ENCODE measurements around the gene OPRL1. TPM values are rescaled to one million over a fixed set of nuclear protein-coding genes. Genes with fewer than 3 reads are reported as not detected.

OPRL1 gene
- polyA plus RNA-seq, 1 donor = 1.1 TPM

DNA sequence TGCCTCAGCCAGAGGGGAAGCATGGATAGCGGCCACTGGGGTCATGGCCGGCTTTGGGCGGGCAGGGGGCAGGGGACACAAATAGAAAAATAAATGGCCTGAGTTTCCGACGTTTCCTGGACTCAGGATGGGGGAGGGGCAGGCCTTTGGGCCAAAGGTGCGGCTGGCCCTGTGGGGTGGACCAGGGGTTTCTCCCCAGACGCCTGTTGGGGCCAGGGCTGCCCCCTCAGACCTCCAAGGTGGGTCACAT lies 23.3 kb upstream of the OPRL1 start:
- DNase-seq = no peak

DNA sequence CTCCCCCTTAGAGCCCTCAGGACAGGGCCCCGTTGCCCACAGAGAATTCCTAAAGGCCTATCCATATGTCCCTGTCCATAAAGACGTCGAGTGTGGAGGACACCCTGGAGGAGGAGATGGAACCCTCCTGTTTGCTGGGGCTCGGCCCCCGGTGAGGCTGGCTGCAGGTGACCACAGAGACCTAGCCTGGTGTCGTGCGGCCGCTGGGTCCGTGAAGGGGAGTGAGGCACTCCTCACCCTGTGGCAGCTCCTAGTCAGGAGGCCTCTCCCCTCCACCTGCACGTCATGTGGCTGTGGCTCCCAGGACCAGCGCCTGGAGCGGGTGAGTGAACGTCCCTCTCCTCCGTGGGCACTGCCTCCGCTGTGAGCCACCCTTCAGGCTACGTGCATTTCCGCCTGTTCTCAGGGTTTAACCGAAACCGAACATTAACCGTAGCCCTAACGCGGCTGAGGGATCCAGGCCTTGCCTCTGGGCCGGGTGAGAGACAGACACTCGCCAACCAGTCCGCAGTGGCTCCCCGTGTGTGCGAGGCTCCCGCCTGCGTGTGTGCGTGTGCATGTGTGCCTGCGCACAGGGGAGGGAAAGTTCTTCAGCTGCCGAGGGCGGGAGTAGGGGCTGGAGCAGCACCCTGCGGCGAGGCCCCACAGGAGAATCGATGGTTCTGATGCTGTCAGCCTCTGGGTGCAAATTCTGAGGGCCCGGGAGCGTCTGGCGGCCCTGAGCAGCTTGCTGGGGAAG lies 22.8 kb upstream of the OPRL1 start:
- no peak for DNase-seq

- peak; percentile 74 for DNase-seq
Measured at GRCh38 chr20:64057628-64058498, 22.0 kb upstream of the OPRL1 start.

DNA sequence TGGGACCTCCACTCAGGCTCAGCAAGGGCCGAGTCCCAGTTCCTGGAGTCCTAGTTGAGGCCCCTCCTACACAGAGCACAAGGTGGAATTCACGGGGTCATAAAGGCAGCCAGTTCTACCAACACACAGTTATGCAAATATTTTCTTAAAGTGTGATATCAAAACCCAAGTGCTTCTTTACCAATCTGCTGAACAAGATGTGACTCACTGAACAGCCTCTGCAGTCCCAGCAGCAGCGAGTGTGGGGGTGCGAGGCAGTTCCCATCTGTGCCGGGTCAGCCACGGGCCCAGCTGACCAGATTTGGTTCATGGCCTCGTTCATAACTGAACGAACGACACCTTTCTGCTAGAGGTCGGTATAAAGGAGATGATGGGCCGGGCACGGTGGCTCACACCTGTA lies 21.3 kb upstream of the OPRL1 start:
- no peak for DNase-seq

DNA sequence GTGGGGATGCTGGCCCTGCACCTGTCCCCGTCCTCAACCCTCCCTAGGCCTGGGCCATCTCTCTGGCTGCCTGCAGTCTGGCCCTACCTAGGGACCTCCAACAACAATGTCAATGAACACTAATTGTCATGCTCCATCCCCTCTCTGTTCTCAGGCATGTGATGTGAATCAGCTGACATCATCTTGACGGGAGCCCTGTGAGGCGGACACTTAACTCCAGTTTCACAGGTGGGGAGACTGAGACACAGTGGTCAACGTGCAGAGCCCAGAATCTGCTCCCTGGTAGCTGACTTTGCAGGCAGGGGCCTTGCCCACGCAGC lies 17.6 kb upstream of the OPRL1 start:
- no peak for DNase-seq

DNA sequence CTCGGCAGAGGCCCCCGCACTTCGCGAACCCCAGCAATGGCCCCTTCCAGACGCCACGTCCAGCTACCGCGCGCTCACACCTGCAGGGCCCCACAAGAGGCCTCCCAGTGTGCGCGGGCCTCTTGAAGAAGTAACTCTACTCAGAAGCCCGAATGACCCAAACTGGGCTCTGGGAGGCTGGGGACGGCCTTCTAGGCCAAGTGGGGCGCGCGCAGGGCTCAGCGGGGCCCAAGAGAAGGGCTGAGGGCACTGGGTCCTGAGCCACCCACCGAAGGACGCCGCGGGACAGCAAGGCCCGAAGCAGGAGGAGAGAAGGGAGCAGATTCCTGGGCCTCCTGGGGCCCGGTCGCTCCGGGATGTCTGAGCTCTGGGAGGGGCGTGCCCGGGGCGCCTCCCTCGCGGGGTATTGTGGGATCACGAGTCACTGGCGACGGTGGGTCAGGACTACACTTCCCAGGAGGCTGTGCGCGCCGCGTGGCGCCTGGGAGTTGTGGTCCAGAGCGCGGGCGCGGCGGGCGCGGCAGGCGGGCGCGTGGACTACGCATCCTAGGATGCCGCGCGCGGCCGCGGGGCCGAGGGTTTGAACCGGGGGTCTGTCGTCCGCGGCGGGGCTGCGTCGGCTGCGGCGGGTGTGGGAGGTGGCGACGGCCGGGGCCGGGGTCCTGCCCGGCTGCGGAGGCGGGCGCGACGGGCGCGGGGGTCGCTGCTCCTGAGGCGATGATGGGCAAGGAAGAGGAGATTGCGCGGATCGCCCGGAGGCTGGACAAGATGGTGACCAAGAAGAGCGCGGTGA lies 17.1 kb upstream of the OPRL1 start, which contains the start of gene TCEA2:
Gene TCEA2 (plus strand): TSS at position 603 of the 793 bp plus-strand sequence. CDS start 115 bp downstream, at position 718.
- peak; percentile 97 for DNase-seq

- no peak for DNase-seq
Measured at GRCh38 chr20:64063389-64064144, 16.3 kb upstream of the OPRL1 start.

DNA sequence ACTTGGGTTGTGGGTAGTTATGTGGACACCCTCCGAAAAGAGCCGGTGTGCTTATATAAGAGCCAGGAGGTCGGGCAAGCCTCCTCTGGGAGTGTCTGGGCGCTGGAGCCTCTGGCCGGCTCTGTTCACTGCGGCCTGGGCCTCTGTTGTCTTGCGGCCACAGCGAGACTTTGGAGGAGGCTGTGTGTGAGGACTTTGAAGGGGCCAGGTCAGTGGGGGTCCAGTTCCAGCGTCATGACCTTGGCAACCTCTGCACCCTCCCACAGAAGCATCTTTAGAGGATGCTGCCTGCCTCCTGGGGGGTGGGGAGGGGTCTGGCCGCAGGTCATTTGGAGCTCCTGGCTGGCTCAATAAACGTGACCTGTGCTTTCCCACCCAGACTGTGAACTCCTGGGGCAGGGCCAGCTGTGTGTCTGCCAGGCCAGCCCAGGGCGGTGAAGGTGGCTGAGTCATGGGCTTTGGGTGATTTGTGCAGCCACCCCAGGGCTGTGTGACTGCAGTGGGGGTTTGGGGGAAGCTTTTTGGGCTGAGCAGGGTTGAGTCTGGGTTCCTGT lies 15.7 kb upstream of the OPRL1 start:
- no peak for DNase-seq

DNA sequence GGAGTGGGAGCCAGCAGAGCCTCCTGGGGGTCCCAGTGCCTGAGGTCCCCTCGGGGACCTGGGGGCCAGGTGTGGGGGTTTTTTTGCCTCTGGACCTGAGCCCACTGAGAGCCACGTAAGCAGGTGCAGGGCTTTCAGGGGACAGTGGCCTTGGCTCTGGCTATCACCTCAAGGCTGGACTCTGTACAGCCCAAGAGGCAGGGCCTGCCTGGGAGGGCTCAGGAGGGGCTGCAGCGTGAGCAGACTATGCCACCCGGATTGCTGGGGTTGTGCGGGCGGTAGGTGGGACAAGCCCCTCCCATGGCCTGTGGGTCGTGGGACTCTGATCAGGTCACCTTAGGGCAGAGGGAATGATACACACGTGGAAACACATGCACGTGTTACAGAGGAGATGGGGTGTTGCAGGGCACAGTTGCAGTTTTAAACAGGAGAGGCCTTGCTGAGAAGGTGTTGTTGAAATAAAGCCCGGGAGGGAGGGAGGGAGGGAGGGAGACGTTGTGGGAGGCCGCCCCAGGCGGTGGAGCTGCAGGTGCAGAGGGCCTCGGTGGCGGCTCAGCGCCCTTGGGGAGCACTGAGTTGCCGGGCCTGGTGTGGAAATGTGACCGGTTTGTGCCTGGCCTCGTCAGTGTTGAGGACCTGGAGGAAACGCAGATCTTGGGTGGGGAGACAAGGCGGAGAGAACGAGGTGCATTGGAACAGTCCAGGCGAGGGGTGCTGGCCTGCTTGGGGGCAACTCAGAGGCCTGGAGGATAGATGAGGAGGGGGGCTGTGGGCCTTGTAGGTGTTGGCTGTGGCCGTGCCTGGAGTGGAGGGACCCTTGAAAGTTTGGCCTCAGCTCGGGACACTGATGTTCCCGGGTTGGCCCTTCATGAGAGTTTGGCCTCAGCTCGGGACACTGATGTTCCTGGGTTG lies 14.6 kb upstream of the OPRL1 start:
- no peak for DNase-seq

- no peak for DNase-seq
Measured at GRCh38 chr20:64065974-64066343, 13.9 kb upstream of the OPRL1 start.

GRCh38 chr20:64067005-64067632 lies 12.8 kb upstream of the OPRL1 start:
- DNase-seq = no peak

GRCh38 chr20:64067733-64068307 lies 12.1 kb upstream of the OPRL1 start:
- DNase-seq = no peak

GRCh38 chr20:64068386-64069208 lies 11.3 kb upstream of the OPRL1 start:
- DNase-seq = no peak

GRCh38 chr20:64069209-64069613 lies 10.7 kb upstream of the OPRL1 start:
- no peak for DNase-seq

- no peak for DNase-seq
Measured at GRCh38 chr20:64069614-64070243, 10.2 kb upstream of the OPRL1 start.

GRCh38 chr20:64070244-64070993 lies 9.5 kb upstream of the OPRL1 start:
- DNase-seq = no peak
